ENCODE measurements around the gene BTN1A1. TPM values are rescaled to one million over a fixed set of nuclear protein-coding genes. Genes with fewer than 3 reads are reported as not detected.
"Not testable (repeated sequence)": the region's sequence is repeated elsewhere in the genome, so short reads cannot be mapped to it uniquely, and the experiment has no call there.

The BTN1A1 gene
- total RNA-seq, 1 experiment from 2014 or later: not detected

- Histone ChIP-seq H3K36me3 (replicated peaks; ENCODE audit: control insufficient read depth, insufficient read depth, low read length) (no peaks in the 10 kb centered on the region), H3K27me3 (ENCODE audit: control insufficient read depth, insufficient read depth, low read length) (no peaks in the 10 kb centered on the region), H3K4me3 (ENCODE audit: insufficient read depth, low read depth, low read length) (no peak overlapping the region)
- no peak for DNase-seq
Observed at GRCh38 chr6:26516481-26517427, 16.7 kb downstream of the BTN1A1 start.

GRCh38 chr6:26519359-26519758 is 19.3 kb downstream of the BTN1A1 start:
- H3K4me3 ChIP-seq (ENCODE audit: insufficient read depth, low read depth, low read length): no peak overlapping the region
- no peaks in the 10 kb centered on the region for H3K27me3 ChIP-seq (ENCODE audit: control insufficient read depth, insufficient read depth, low read length)
- no peaks in the 10 kb centered on the region for H3K36me3 ChIP-seq (replicated peaks; ENCODE audit: control insufficient read depth, insufficient read depth, low read length)
- no peak for DNase-seq

GRCh38 chr6:26520237-26520849 is 20.2 kb downstream of the BTN1A1 start:
- peak; percentile 15 for DNase-seq
- H3K4me3 ChIP-seq (ENCODE audit: insufficient read depth, low read depth, low read length): peak overlapping the region; percentile 34
- no peaks in the 10 kb centered on the region for H3K36me3 ChIP-seq (replicated peaks; ENCODE audit: control insufficient read depth, insufficient read depth, low read length)

GRCh38 chr6:26520850-26521599 is 20.9 kb downstream of the BTN1A1 start:
- peak; percentile 97 for DNase-seq
- Histone ChIP-seq H3K4me3 (ENCODE audit: insufficient read depth, low read depth, low read length) (peak overlapping the region; percentile 70), H3K36me3 (replicated peaks; ENCODE audit: control insufficient read depth, insufficient read depth, low read length) (no peaks in the 10 kb centered on the region), H3K27me3 (ENCODE audit: control insufficient read depth, insufficient read depth, low read length) (no peaks in the 10 kb centered on the region)

More at GRCh38 chr6:26520237-26520849, 20.2 kb downstream of the BTN1A1 start:
- no peaks in the 10 kb centered on the region for H3K27me3 ChIP-seq (ENCODE audit: control insufficient read depth, insufficient read depth, low read length)

- Histone ChIP-seq H3K27me3 (ENCODE audit: control insufficient read depth, insufficient read depth, low read length) (no peaks in the 10 kb centered on the region), H3K36me3 (replicated peaks; ENCODE audit: control insufficient read depth, insufficient read depth, low read length) (no peaks in the 10 kb centered on the region), H3K4me3 (ENCODE audit: insufficient read depth, low read depth, low read length) (peak overlapping the region; percentile 70)
- DNase-seq: peak; percentile 89
Observed at GRCh38 chr6:26521600-26522391, 21.7 kb downstream of the BTN1A1 start.

GRCh38 chr6:26522486-26523228 is 22.6 kb downstream of the BTN1A1 start:
- H3K4me3 ChIP-seq (ENCODE audit: insufficient read depth, low read depth, low read length): peak overlapping the region; percentile 70
- DNase-seq; H3K27me3 ChIP-seq (ENCODE audit: control insufficient read depth, insufficient read depth, low read length); H3K36me3 ChIP-seq (replicated peaks; ENCODE audit: control insufficient read depth, insufficient read depth, low read length): not testable (repeated sequence)

- not testable (repeated sequence) for H3K27me3 ChIP-seq (ENCODE audit: control insufficient read depth, insufficient read depth, low read length); H3K36me3 ChIP-seq (replicated peaks; ENCODE audit: control insufficient read depth, insufficient read depth, low read length); DNase-seq; H3K4me3 ChIP-seq (ENCODE audit: insufficient read depth, low read depth, low read length)
Observed at GRCh38 chr6:26524314-26524713, 24.2 kb downstream of the BTN1A1 start.

- DNase-seq: no peak
- Histone ChIP-seq H3K36me3 (replicated peaks; ENCODE audit: control insufficient read depth, insufficient read depth, low read length) (no peaks in the 10 kb centered on the region), H3K27me3 (ENCODE audit: control insufficient read depth, insufficient read depth, low read length) (no peaks in the 10 kb centered on the region), H3K4me3 (ENCODE audit: insufficient read depth, low read depth, low read length) (no peak overlapping the region)
Observed at GRCh38 chr6:26524722-26525370, 24.7 kb downstream of the BTN1A1 start.

GRCh38 chr6:26525838-26526237 is 25.7 kb downstream of the BTN1A1 start:
- no peaks in the 10 kb centered on the region for H3K36me3 ChIP-seq (replicated peaks; ENCODE audit: control insufficient read depth, insufficient read depth, low read length)
- no peaks in the 10 kb centered on the region for H3K27me3 ChIP-seq (ENCODE audit: control insufficient read depth, insufficient read depth, low read length)
- DNase-seq: no peak
- no peak overlapping the region for H3K4me3 ChIP-seq (ENCODE audit: insufficient read depth, low read depth, low read length)

GRCh38 chr6:26526928-26527327 is 26.8 kb downstream of the BTN1A1 start:
- no peak overlapping the region for H3K4me3 ChIP-seq (ENCODE audit: insufficient read depth, low read depth, low read length)
- H3K36me3 ChIP-seq (replicated peaks; ENCODE audit: control insufficient read depth, insufficient read depth, low read length): no peaks in the 10 kb centered on the region
- H3K27me3 ChIP-seq (ENCODE audit: control insufficient read depth, insufficient read depth, low read length): no peaks in the 10 kb centered on the region
- no peak for DNase-seq

- Histone ChIP-seq H3K27me3 (ENCODE audit: control insufficient read depth, insufficient read depth, low read length) (no peaks in the 10 kb centered on the region), H3K4me3 (ENCODE audit: insufficient read depth, low read depth, low read length) (no peak overlapping the region), H3K36me3 (replicated peaks; ENCODE audit: control insufficient read depth, insufficient read depth, low read length) (no peaks in the 10 kb centered on the region)
- no peak for DNase-seq
Observed at GRCh38 chr6:26530203-26530602, 30.1 kb downstream of the BTN1A1 start.

- DNase-seq: no peak
- Histone ChIP-seq H3K4me3 (ENCODE audit: insufficient read depth, low read depth, low read length) (no peak overlapping the region), H3K27me3 (ENCODE audit: control insufficient read depth, insufficient read depth, low read length) (no peaks in the 10 kb centered on the region), H3K36me3 (replicated peaks; ENCODE audit: control insufficient read depth, insufficient read depth, low read length) (no peaks in the 10 kb centered on the region)
Observed at GRCh38 chr6:26531897-26532296, 31.8 kb downstream of the BTN1A1 start.
